Body of pancreas (tissue), 4 donors: ENCODE data around the gene TPO. TPM values are rescaled to one million over a fixed set of nuclear protein-coding genes. Genes with fewer than 3 reads are reported as not detected.

Source experiments
- ATAC-seq: fragments of 150-250 bp; one replicate; pipeline ENCODE4 v1.9.1; 2016
- DNase-seq, 4 donors: peaks; one replicate each; pipeline ENCODE4 v3.0.0-alpha.2; 2019
- H3K27ac ChIP-seq, 4 donors: fragments of 200-600 bp; sonication (generic); 1 replicate in 3 of 4; 2 replicates in 1 of 4; pipeline versions ENCODE4 v1.5.1 to v1.6.1; 2016 to 2019; ENCODE audit warnings: mild to moderate bottlenecking in 1 of 4, mixed read lengths in 1 of 4, moderate library complexity in 1 of 4
- H3K27me3 ChIP-seq, 2 donors: fragments of 200-600 bp; sonication (generic); one replicate each; pipeline ENCODE4 v1.6.0; 2016; ENCODE audit warnings: mild to moderate bottlenecking in 1 of 2
- H3K36me3 ChIP-seq, 2 donors: fragments of 200-600 bp; sonication (generic); replicated peaks in 1 of 2; 2 replicates each; pipeline ENCODE4 v1.5.1; 2016; ENCODE audit warnings: low read depth in 2 of 2; ENCODE audit not compliant: insufficient read depth in 1 of 2
- H3K4me1 ChIP-seq: fragments of 200-600 bp; sonication (generic); one replicate; pipeline ENCODE4 v1.6.0; 2016
- H3K4me3 ChIP-seq, 2 donors: fragments of 200-600 bp; sonication (generic); 1 replicate in 1 of 2; 2 replicates in 1 of 2; pipeline ENCODE4 v1.5.1; 2016 to 2019
- H3K9me3 ChIP-seq, 3 donors: fragments of 200-600 bp; sonication (generic); 1 replicate in 2 of 3; 2 replicates in 1 of 3; pipeline ENCODE4 v1.5.1; 2016
- CTCF ChIP-seq, 7 experiments: fragments of 450-650 bp in 4 of 7; fragments of 200-600 bp in 3 of 7; sonication (generic) in 3 of 7; IDR thresholded peaks; one replicate each; pipeline ENCODE4 v1.5.1; 2016 to 2019; ENCODE audit warnings: antibody characterized with exemption in 7 of 7
- POLR2A ChIP-seq, 3 donors: fragments of 450-650 bp; IDR thresholded peaks; one replicate each; pipeline ENCODE4 v1.6.1; 2016; ENCODE audit warnings: antibody characterized with exemption in 3 of 3, mild to moderate bottlenecking in 2 of 3
- WGBS, 2 donors: methylation state at CpG; one replicate each; pipeline ENCODE4 v1.1.5; 2017; 5-methylcytosine and 5-hydroxymethylcytosine counted together
- intact Hi-C: fragments of 100-400 bp; cut with DNase I; formaldehyde crosslinking; loops from one replicate; pipeline ENCODE4 v1.15.1; 2023
- total RNA-seq, 2 donors: library from RNA; depleted of rRNA; stranded (reverse); fragments of >200 nt; gene quantifications; one replicate each; pipeline ENCODE4 v1.1.0, GENCODE V29; 2016

TPO gene
- total RNA-seq, 2 donors from 2014 or later = 1.0 to 4.3 TPM

GRCh38 chr2:1448009-1448408, 34.7 kb downstream of the TPO start:
- DNase-seq = no peak
- Histone ChIP-seq H3K4me3 (no peak overlapping the region), H3K9me3 (no peaks in the 10 kb centered on the region), H3K4me1 (no peaks in the 10 kb centered on the region), H3K27ac (no peak overlapping the region), H3K27me3 (no peaks in the 10 kb centered on the region), H3K36me3 (no peaks in the 10 kb centered on the region)
- no peak for ATAC-seq
- intact Hi-C loops = no loop called here
- WGBS, 2 donors = 53 to 61% methylated on average over 16 to 18 of the region's 18 CpGs
- no peak for TF ChIP-seq POLR2A (IDR thresholded peaks at IDR 0.05)
- no peak for TF ChIP-seq CTCF (IDR thresholded peaks at IDR 0.05)

- Histone ChIP-seq H3K27me3 (no peaks in the 10 kb centered on the region), H3K9me3 (no peaks in the 10 kb centered on the region), H3K4me3 (no peak overlapping the region), H3K27ac (no peak overlapping the region), H3K4me1 (no peaks in the 10 kb centered on the region), H3K36me3 (no peaks in the 10 kb centered on the region)
- intact Hi-C loops = no loop called here
- TF ChIP-seq POLR2A (IDR thresholded peaks at IDR 0.05) (no peak), CTCF (IDR thresholded peaks at IDR 0.05) (no peak)
- ATAC-seq = no peak
- 36 to 70% methylated on average over 4 of the region's 4 CpGs for WGBS, 2 donors
- no peak for DNase-seq
Observed at GRCh38 chr2:1450915-1451314, 37.7 kb downstream of the TPO start.

GRCh38 chr2:1451422-1451821, 38.2 kb downstream of the TPO start:
- 68 to 84% methylated on average over 5 of the region's 5 CpGs for WGBS, 2 donors
- no peak overlapping the region for H3K27ac ChIP-seq
- no peak overlapping the region for H3K4me3 ChIP-seq
- ATAC-seq (no peak), DNase-seq (no peak)
- H3K36me3 ChIP-seq = no peaks in the 10 kb centered on the region
- H3K4me1 ChIP-seq = no peaks in the 10 kb centered on the region
- H3K9me3 ChIP-seq = no peaks in the 10 kb centered on the region
- intact Hi-C loops = no loop called here
- TF ChIP-seq POLR2A (IDR thresholded peaks at IDR 0.05) (no peak), CTCF (IDR thresholded peaks at IDR 0.05) (no peak)
- H3K27me3 ChIP-seq = no peaks in the 10 kb centered on the region

- no peak overlapping the region for H3K27ac ChIP-seq
- TF ChIP-seq CTCF (IDR thresholded peaks at IDR 0.05) (no peak), POLR2A (IDR thresholded peaks at IDR 0.05) (no peak)
- WGBS, 2 donors = 86 to 88% methylated on average over 12 of the region's 12 CpGs
- no peak for DNase-seq
- H3K9me3 ChIP-seq = no peaks in the 10 kb centered on the region
- H3K36me3 ChIP-seq = no peaks in the 10 kb centered on the region
- no peak for ATAC-seq
- intact Hi-C loops = no loop called here
- H3K4me1 ChIP-seq = no peaks in the 10 kb centered on the region
- no peaks in the 10 kb centered on the region for H3K27me3 ChIP-seq
- H3K4me3 ChIP-seq = no peak overlapping the region
Observed at GRCh38 chr2:1453561-1453960, 40.3 kb downstream of the TPO start.

GRCh38 chr2:1454346-1454745, 41.1 kb downstream of the TPO start:
- intact Hi-C loops = no loop called here
- Histone ChIP-seq H3K9me3 (no peaks in the 10 kb centered on the region), H3K27ac (no peak overlapping the region), H3K4me1 (no peaks in the 10 kb centered on the region), H3K36me3 (no peaks in the 10 kb centered on the region), H3K4me3 (no peak overlapping the region), H3K27me3 (no peaks in the 10 kb centered on the region)
- DNase-seq (no peak), ATAC-seq (no peak)
- no peak for TF ChIP-seq POLR2A (IDR thresholded peaks at IDR 0.05)
- WGBS, 2 donors = 88 to 94% methylated on average over 7 of the region's 7 CpGs
